Amniotic epithelial cell (primary cell): ENCODE measurements around the gene PPARG.

Source experiments
- DNase-seq: peaks from one replicate; pipeline ENCODE4 v3.0.0-alpha.2; 2010; ENCODE audit warnings: low read depth

The PPARG gene

DNA sequence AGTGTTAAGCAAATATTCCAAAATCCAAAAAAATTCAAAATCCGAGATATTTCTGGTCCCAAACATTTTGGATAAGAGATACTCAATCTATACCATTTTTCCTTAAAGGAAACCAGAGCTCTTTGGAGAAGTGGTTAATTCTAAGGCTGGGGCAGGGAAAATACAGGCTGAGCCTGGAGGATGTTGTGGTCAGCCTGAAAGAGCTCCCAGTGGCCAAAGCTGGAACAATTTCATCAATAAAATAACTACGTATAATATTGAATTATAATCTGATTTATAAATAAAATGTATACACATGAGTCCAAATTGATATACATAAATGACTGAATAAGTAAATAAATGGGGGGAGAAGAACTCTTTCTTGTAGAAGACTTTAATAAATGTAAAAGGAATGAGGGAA is 24.6 kb downstream of the PPARG start:
- no peak for DNase-seq

DNA sequence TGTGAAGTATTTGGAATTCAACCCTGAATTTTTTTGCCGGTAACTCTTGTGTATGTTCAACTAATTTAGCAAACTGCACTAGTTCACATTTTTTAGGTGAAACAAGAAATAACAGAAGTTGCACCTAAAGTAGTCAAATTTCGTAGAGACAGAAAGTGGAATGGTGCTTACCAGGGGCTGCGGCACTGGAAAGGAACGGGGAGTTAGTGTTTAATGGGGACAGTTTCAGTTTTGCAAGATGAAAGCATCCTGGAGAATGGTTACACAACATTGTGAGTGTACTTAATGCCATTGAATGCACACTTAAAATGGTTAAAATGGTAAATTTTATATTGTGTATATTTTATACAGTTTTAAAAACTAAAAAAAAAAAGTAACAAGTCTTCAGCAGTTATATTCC is 27.4 kb downstream of the PPARG start:
- DNase-seq, result no peak

GRCh38 chr3:12316729-12317351 is 28.0 kb downstream of the PPARG start:
- DNase-seq, result no peak

- no peak for DNase-seq
Measured at GRCh38 chr3:12317914-12318313, 29.0 kb downstream of the PPARG start.

DNA sequence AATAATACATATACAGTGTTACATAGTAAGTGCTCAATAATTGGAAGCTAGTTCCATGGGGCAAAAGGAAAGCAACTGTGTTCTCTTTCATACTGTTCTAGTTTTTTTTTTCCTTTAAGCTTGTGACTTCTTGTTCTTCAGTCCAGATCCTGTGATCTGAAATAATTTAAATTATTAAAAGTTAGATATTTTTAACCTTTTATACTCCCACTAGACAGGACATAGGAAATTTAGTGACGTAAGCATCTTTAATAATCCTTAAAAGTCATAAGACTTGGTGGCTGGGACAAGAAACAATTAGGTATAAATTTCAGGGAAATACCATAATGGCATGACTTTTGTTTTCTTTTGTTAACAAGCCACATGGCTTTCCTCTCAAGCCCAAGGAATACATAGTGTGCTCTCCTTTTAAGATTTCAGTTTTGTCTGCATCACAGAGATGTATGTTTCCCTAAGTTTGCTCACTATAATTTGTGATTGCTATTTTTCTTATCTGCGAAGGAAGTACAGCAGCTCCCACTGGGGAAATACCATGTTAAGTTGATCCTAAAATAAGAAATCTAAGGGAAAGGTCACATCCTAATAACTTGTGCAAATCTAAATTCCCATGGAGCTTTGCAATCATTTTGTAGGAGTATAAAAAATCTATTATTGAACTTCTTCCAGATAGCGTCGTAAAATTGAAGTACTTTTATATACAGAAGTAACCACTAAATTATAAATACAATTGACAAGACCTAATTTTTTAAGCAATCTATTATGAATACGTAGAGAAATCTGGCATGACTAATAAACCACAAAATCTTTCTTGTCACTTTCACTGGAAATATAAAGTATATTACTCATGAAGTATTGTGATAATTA is 30.1 kb downstream of the PPARG start:
- peak; percentile 66 for DNase-seq

GRCh38 chr3:12321015-12321414 is 32.1 kb downstream of the PPARG start:
- no peak for DNase-seq

DNA sequence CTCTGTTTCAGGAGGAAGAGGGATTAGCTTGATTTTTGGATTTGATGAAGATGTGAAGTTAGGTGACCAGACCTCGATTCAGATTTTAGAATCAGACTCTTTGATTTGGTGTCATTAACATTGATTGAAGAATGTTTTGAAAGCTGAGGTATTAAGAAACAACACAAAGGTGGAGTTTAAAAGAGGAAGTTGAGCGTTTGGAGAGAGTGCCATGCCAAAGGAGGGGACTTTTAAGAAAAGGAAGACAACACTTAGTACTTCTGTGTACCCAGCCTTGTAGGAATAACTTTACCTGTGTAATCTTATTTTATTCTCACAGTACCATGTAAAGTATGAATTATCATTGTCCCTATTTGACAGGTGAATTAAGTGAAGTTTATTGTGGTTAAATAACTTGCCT is 34.4 kb downstream of the PPARG start:
- DNase-seq, result no peak

DNA sequence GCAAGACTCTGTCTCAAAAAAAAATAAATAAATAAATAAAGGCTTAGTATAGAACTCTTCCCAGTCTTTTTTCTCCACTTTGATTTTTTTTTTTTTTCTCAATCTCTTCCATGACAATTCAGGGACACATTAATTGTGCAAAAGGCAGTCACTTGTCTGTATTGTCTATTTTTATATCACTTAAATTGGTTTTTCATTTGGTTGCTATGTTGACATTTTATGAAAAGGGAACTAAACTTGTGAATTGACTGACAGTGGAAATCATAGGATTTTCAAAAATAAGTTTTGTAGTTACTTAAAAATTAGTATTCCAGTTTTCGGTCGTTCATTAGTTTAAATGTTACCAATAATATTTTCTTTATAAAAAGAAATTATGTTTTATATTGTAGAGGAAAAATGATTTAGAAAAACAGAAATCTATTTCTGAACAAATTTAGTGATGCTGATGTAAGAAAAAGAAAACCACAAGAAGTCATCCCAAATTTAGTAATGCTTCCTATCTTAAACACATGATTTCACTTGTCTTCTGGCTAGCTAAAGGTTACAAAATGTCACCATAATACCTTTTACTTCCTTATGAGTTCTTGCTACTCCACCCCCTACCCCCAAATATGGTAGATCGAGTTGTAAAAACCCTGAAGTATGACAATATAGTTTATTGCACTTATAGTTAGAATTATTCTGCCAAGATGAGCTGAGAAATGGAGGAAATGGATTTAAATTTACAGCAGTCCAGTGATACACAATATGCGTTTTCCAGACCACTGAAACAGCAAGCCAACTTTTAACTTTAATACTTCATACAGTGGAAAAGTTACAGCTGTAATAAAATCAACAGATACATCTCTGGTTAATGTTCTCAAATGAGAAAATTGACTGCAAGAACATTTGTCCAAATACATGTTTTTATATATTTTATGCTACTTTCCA is 37.0 kb downstream of the PPARG start:
- DNase-seq, result peak; percentile 12

DNA sequence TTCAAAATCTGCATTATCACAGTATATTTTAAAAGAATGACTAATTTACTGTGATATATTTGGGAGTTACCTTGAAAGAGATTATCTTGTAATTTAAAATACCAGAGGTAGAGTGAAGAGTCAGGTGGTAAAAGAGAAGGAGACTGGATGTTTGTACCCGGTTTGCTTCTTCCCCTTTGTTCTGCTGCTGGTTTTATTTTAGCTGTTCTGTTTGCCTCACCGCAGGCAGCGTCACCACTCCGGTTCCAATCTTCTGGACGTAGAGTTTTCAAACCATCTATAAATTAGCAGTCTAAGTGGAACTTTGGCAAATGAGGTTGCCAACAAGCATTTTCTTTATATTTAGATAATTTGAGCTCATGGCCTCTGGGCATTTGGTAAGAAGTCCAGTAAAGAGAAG is 38.2 kb downstream of the PPARG start:
- DNase-seq, result no peak

GRCh38 chr3:12328132-12328836 is 39.4 kb downstream of the PPARG start:
- DNase-seq, result no peak

DNA sequence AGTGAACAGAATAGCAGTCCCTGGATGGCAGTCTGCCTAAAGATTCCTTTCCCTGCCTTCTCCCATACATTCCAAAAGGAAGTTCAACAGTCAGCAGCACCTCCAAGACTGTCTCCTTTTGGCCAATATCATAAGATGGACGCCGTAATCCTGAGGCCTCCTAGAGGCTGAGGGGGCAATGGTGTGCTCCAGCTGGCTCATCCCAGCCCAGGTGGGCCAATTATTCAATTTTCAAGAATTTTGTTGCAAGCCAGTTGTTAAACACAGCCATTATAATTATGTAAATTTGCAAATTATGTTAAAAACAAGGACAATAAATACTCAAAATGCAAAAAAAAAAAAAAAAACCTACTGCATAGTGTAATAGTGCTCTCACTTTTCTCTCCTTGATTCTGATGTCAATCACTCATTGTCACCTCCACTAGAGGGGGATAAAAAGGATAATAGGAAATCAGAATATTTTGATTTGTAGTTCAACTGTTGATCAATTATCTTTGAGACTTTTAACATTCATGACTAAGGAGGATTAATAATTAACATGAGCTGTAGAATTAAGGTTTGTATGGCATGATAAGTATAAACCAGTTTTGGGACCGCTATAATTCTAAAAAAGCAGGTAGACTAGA is 40.1 kb downstream of the PPARG start:
- DNase-seq, result no peak

- no peak for DNase-seq
Measured at GRCh38 chr3:12334786-12335185, 45.9 kb downstream of the PPARG start.

GRCh38 chr3:12335421-12335820 is 46.6 kb downstream of the PPARG start:
- no peak for DNase-seq

GRCh38 chr3:12336099-12336498 is 47.2 kb downstream of the PPARG start:
- peak; percentile 87 for DNase-seq

DNA sequence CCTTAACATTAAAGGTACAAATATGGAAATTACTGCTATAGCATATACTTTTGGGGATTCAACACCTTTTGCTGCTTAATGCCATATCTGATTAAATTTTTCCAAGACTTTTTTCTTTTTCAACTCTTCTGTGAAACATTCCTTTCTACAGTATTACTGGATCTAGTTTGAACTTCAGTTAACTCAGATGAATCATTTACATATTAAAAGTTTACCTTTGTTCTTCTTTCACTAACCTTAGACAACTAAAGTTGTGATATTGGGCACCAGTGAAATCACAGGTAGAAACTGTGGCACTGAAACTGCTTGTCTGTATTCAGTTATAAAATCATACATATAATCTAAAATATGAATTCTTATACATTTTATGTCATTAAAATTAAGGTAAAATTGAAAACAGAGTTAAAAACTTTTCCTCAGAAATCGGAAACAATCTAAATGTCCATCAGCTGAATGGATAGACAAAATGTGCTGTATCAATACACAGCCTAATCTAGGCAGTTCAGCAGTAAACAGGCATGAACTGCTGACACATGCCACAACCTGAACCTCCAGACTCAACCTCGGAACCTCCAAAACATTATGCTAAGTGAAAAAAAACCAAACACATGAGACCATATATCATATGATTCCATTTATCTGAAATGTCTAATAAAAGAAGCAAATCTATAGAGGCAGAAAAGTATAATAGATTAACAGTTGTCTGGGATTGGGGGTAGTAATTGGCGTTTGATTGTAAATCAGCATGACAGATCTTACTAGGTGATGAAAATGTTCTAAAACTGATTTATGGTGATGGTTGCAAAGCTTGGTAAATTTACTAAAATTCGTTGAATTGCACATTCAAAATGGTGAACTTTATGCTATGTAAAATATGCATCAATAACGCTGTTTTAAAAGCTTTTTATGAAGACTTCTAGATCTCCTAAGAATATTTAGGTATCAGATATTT is 50.0 kb downstream of the PPARG start:
- DNase-seq, result no peak

DNA sequence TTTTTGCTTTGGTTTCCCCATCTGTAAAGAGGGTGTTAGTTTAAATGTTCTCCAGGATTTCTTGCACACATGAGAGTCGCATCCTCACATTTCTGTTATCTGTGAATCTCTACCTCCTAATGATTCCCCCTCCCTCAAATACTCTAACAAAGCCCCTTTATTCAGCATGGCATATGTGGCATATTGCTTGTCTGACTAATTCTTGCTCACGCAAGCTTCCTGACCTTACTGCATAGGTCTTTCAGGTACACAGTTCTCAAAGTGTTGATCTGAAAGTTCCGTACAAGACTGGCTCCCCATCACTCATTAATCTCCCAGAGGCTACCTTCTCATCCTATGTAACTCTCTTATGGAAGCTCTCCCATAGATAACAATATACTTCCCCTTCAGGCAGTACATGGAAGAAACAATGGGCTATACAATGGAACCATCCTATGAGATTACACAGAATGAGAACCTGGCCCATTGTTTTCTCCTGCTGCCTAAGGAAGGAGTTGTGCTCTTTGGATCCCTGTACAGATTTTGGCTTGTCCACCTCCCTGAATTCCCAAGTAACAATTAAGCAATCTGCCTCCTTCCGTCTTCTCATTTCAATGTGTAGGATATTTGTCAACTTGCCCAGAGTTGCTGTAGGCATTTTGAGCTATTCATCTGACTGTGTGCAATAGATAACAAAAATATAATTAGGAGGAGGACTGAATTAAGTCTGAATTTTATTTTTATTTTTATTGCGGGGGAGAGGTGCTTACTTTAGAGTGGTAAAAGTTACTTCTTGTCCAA is 51.0 kb downstream of the PPARG start:
- DNase-seq, result no peak

GRCh38 chr3:12340506-12340905 is 51.6 kb downstream of the PPARG start:
- no peak for DNase-seq

DNA sequence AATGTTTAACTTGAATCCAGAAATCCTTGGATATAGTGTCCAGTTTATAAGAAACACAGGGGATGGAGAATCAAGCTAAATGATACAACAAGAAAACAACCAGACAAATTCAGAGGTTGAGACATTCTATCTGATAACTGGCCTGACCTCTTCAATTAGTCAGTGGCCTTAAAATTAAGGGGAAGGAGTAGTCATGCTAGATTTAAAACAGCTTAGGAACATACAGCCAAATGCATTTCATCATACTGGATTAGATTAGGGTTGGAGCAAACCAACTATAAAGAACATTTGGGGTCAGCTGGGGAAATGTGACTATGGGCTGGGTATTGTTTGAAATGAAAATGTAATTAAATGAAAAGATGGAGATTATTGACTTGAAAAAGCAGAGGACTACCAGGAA is 53.3 kb downstream of the PPARG start:
- DNase-seq, result peak; percentile 78

DNA sequence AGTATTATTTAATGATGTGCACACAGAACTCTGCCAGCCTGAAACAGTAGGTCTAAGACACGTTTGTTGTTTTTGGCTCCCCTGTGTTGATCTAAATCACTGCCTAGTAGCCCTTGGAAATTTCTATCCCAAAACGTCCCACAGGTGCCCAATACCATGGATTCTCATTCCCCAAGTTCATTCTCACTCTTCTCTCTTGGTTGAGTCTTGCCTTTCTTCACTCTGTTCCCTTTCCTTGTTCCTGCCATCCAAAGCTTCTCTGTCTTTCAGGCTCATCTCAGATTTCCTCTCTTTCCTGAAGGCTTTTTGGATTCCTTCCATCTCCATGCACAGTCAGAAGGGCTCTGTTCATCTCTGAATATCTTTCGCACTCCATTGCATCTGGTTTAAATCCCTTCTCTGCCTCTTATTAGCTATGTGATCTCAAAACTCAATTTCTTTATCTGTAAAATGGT is 54.2 kb downstream of the PPARG start:
- no peak for DNase-seq
